ENCODE measurements around the gene CENPN.

The CENPN gene

GRCh38 chr16:80992676-80993293 lies 14.2 kb upstream of the CENPN start:
- no peak for DNase-seq

- DNase-seq, result no peak
Observed at GRCh38 chr16:80993307-80993706, 13.7 kb upstream of the CENPN start.

GRCh38 chr16:80993834-80994233 lies 13.2 kb upstream of the CENPN start:
- no peak for DNase-seq

- no peak for DNase-seq
Observed at GRCh38 chr16:80994451-80994850, 12.6 kb upstream of the CENPN start.

GRCh38 chr16:80996688-80997138 lies 10.3 kb upstream of the CENPN start:
- no peak for DNase-seq

- no peak for DNase-seq
Observed at GRCh38 chr16:80997139-80997798, 9.7 kb upstream of the CENPN start.

- DNase-seq, result no peak
Observed at GRCh38 chr16:80997964-80998620, 8.9 kb upstream of the CENPN start.

GRCh38 chr16:81000873-81001272 lies 6.1 kb upstream of the CENPN start:
- no peak for DNase-seq

GRCh38 chr16:81001330-81001729 lies 5.7 kb upstream of the CENPN start:
- DNase-seq, result no peak

GRCh38 chr16:81003064-81003463 lies 4.0 kb upstream of the CENPN start:
- no peak for DNase-seq

GRCh38 chr16:81003610-81004460 lies 3.2 kb upstream of the CENPN start:
- no peak for DNase-seq

GRCh38 chr16:81004646-81005353 lies 2.2 kb upstream of the CENPN start:
- peak; percentile 13 for DNase-seq

GRCh38 chr16:81005610-81006161 lies 1.3 kb upstream of the CENPN start:
- no peak for DNase-seq

GRCh38 chr16:81006211-81006812 lies 702 bp upstream of the CENPN start:
- no peak for DNase-seq

GRCh38 chr16:81008505-81008789 lies 1.4 kb downstream of the CENPN start:
- no peak for DNase-seq

GRCh38 chr16:81012974-81013373 lies 6.0 kb downstream of the CENPN start:
- no peak for DNase-seq

- DNase-seq, result no peak
Observed at GRCh38 chr16:81014672-81015071, 7.7 kb downstream of the CENPN start.

- DNase-seq, result no peak
Observed at GRCh38 chr16:81018496-81018895, 11.5 kb downstream of the CENPN start.

- no peak for DNase-seq
Observed at GRCh38 chr16:81026429-81026828, 19.4 kb downstream of the CENPN start.

- no peak for DNase-seq
Observed at GRCh38 chr16:81029930-81030604, 23.1 kb downstream of the CENPN start.

- DNase-seq, result peak; percentile 73
Observed at GRCh38 chr16:81035398-81035974, 28.5 kb downstream of the CENPN start, which contains the start of gene ATMIN. Gene ATMIN (plus strand): TSS chr16:81035842. CDS start chr16:81035871, 29 bp downstream.
